SK-N-SH (cell line): ENCODE measurements around the gene CACNG5. TPM values are rescaled to one million over a fixed set of nuclear protein-coding genes. Genes with fewer than 3 reads are reported as not detected.

Experiments used
- CTCF ChIA-PET: fragments of 300-600, 350-600 bp; formaldehyde crosslinking; extraction: SDS; loops from one replicate; lab custom pipeline; 2021; lab: Yijun Ruan, JAX
- POLR2A ChIA-PET: fragments of 350-600 bp; sonication (Branson Sonifier 250); formaldehyde crosslinking; extraction: SDS; loops from one replicate; lab custom pipeline; 2020; ENCODE audit warnings: antibody characterized with exemption, inconsistent platforms; lab: Yijun Ruan, JAX
- DNase-seq: peaks from one replicate; pipeline ENCODE4 v3.0.0; 2012
- H2AFZ ChIP-seq: fragments of 200-600 bp; sonication (generic); 2 replicates; pipeline ENCODE4 v1.8.1; 2016; ENCODE audit warnings: antibody characterized with exemption, mild to moderate bottlenecking, low read depth
- H3F3A ChIP-seq: fragments of 200-600 bp; sonication (generic); replicated peaks from 2 replicates; pipeline ENCODE3; 2016; ENCODE audit warnings: antibody characterized with exemption, mild to moderate bottlenecking; ENCODE audit not compliant: insufficient read depth
- H3K27ac ChIP-seq, 2 experiments: fragments of 200-500 bp in 1 of 2; fragments of 200-600 bp in 1 of 2; sonication (Bioruptor generic) in 1 of 2; sonication (generic), shearing (Covaris generic) in 1 of 2; 2 replicates each; pipeline versions ENCODE4 v1.5.1 to v1.6.1; 2014 to 2016; ENCODE audit warnings: low read depth in 2 of 2, inconsistent platforms in 1 of 2, low read length in 1 of 2, mild to moderate bottlenecking in 1 of 2, mixed read lengths in 1 of 2
- H3K27me3 ChIP-seq: fragments of 200-600 bp; sonication (generic), shearing (Covaris generic); 2 replicates; pipeline ENCODE4 v1.6.1; 2016; ENCODE audit warnings: mixed run types; ENCODE audit not compliant: insufficient read depth
- H3K36me3 ChIP-seq, 2 experiments: fragments of 200-500 bp in 1 of 2; fragments of 200-600 bp in 1 of 2; sonication (Bioruptor generic) in 1 of 2; sonication (generic) in 1 of 2; replicated peaks in 1 of 2; 2 replicates each; pipeline versions ENCODE3 to v1.5.1; 2014 to 2016; ENCODE audit warnings: low read length in 1 of 2, mild to moderate bottlenecking in 1 of 2; ENCODE audit not compliant: insufficient read depth in 2 of 2, control insufficient read depth in 1 of 2
- H3K4me1 ChIP-seq, 2 experiments: fragments of 200-500 bp in 1 of 2; fragments of 200-600 bp in 1 of 2; sonication (Bioruptor generic) in 1 of 2; sonication (generic), shearing (Covaris generic) in 1 of 2; 2 replicates each; pipeline versions ENCODE4 v1.5.1 to v1.6.1; 2014 to 2016; ENCODE audit warnings: low read depth in 1 of 2, low read length in 1 of 2, mixed run types in 1 of 2; ENCODE audit not compliant: insufficient read depth in 2 of 2, control insufficient read depth in 1 of 2
- H3K4me2 ChIP-seq: fragments of 200-600 bp; sonication (generic), shearing (Covaris generic); 2 replicates; pipeline ENCODE4 v1.6.1; 2017; ENCODE audit warnings: mixed run types
- H3K4me3 ChIP-seq, 2 experiments: fragments of 200-500 bp in 1 of 2; fragments of 200-600 bp in 1 of 2; sonication (Bioruptor generic) in 1 of 2; sonication (generic), shearing (Covaris generic) in 1 of 2; 2 replicates each; pipeline versions ENCODE4 v1.5.1 to v1.8.1; 2014 to 2016; ENCODE audit warnings: low read depth in 2 of 2, inconsistent platforms in 1 of 2, low read length in 1 of 2, mild to moderate bottlenecking in 1 of 2, mixed read lengths in 1 of 2, moderate library complexity in 1 of 2
- H3K79me2 ChIP-seq: fragments of 200-600 bp; sonication (generic); 2 replicates; pipeline ENCODE4 v1.8.1; 2017; ENCODE audit warnings: mild to moderate bottlenecking; ENCODE audit not compliant: insufficient read depth
- H3K9ac ChIP-seq: fragments of 200-600 bp; sonication (generic); 2 replicates; pipeline ENCODE4 v1.6.1; 2017; ENCODE audit warnings: mixed run types
- H3K9me2 ChIP-seq: fragments of 200-600 bp; sonication (generic); 2 replicates; pipeline ENCODE4 v1.6.1; 2017; ENCODE audit warnings: mixed run types
- H3K9me3 ChIP-seq: fragments of 200-600 bp; sonication (generic); 2 replicates; pipeline ENCODE4 v1.6.1; 2017; ENCODE audit warnings: mixed run types, mild to moderate bottlenecking, moderate library complexity
- H4K20me1 ChIP-seq: fragments of 200-600 bp; sonication (generic); 2 replicates; pipeline ENCODE4 v1.6.1; 2017; ENCODE audit warnings: mild to moderate bottlenecking, mixed run types; ENCODE audit not compliant: insufficient read depth
- CTCF ChIP-seq: fragments of 200-600 bp; sonication (generic); IDR thresholded peaks from 2 replicates; pipeline ENCODE4 v1.6.1; 2017; ENCODE audit warnings: antibody characterized with exemption, mild to moderate bottlenecking, moderate library complexity
- MAX ChIP-seq: IDR thresholded peaks from 2 replicates; pipeline ENCODE4 v1.4.0; 2012; ENCODE audit warnings: low read depth
- MEF2A ChIP-seq: IDR thresholded peaks from 2 replicates; pipeline ENCODE4 v1.4.0; 2012; ENCODE audit warnings: low read depth, borderline replicate concordance
- NRF1 ChIP-seq: IDR thresholded peaks from 2 replicates; pipeline ENCODE4 v1.6.1; 2012; ENCODE audit warnings: low read depth, mild to moderate bottlenecking, low read length
- POLR2AphosphoS5 ChIP-seq: IDR thresholded peaks from 2 replicates; pipeline ENCODE4 v1.6.1; 2012; ENCODE audit warnings: low read depth, low read length
- RAD21 ChIP-seq: IDR thresholded peaks from 2 replicates; pipeline ENCODE4 v1.6.1; 2012; ENCODE audit warnings: mild to moderate bottlenecking, low read length
- RCOR1 ChIP-seq: fragments of 150-350 bp; IDR thresholded peaks from 2 replicates; pipeline ENCODE4 v1.6.1; 2017; ENCODE audit warnings: antibody characterized with exemption, low read length
- REST ChIP-seq: IDR thresholded peaks from 2 replicates; pipeline ENCODE4 v1.6.1; 2012; ENCODE audit warnings: mild to moderate bottlenecking, low read depth, low read length, moderate library complexity
- RXRA ChIP-seq: IDR thresholded peaks from 2 replicates; pipeline ENCODE4 v1.4.0; 2012; ENCODE audit warnings: low read depth, mild to moderate bottlenecking, borderline replicate concordance
- SIN3A ChIP-seq: IDR thresholded peaks from 2 replicates; pipeline ENCODE4 v1.6.1; 2012; ENCODE audit warnings: low read depth, mild to moderate bottlenecking, low read length, moderate library complexity, borderline replicate concordance
- SMC3 ChIP-seq: IDR thresholded peaks from 2 replicates; pipeline ENCODE4 v1.6.1; 2012; ENCODE audit warnings: low read depth, low read length, improper control_type of control experiment
- TCF12 ChIP-seq: IDR thresholded peaks from 2 replicates; pipeline ENCODE4 v1.4.0; 2012
- USF2 ChIP-seq: fragments of 150-350 bp; IDR thresholded peaks from 2 replicates; pipeline ENCODE4 v1.6.1; 2017; ENCODE audit warnings: antibody characterized with exemption, low read length, low read depth, borderline replicate concordance
- YY1 ChIP-seq: IDR thresholded peaks from 2 replicates; pipeline ENCODE4 v1.4.0; 2012; ENCODE audit warnings: low read depth, mild to moderate bottlenecking
- WGBS: methylation state at CpG from one replicate; pipeline ENCODE4 v1.1.6; 2017; ENCODE audit warnings: low lambda C conversion rate; 5-methylcytosine and 5-hydroxymethylcytosine counted together
- polyA plus RNA-seq, 3 experiments: library from polyadenylated mRNA; depleted of rRNA; stranded (reverse); fragments of >200 nt; gene quantifications; 2 replicates each; pipeline ENCODE4 v1.2.3, GENCODE V29; 2012

CACNG5 gene
- polyA plus RNA-seq, 1 of the 3 experiments (the other 2 are of a cell fraction) = 0.10 TPM

- CTCF ChIA-PET = no interaction called here
- H3K9me3 ChIP-seq = no peaks in the 10 kb centered on the region
- H3K36me3 ChIP-seq = peaks cover 83 to 86% of the 10 kb centered on the region in 2 experiments
- H3K27me3 ChIP-seq = no peaks in the 10 kb centered on the region
- no peaks in the 10 kb centered on the region; a peak in 1 of 4 replicates for H3K4me1 ChIP-seq
- H4K20me1 ChIP-seq = no peaks in the 10 kb centered on the region
- no peak overlapping the region for H3K4me3 ChIP-seq
- no peak overlapping the region for H3K4me2 ChIP-seq
- no peaks in the 10 kb centered on the region for H3K9me2 ChIP-seq
- peaks cover 12% of the 10 kb centered on the region for H3F3A ChIP-seq
- no peak overlapping the region for H2AFZ ChIP-seq
- no peak overlapping the region for H3K9ac ChIP-seq
- 96% methylated on average over 11 of the region's 11 CpGs for WGBS
- DNase-seq = no peak
- H3K79me2 ChIP-seq = no peaks in the 10 kb centered on the region; the same call in 1 of the 2 replicates
- TF ChIP-seq YY1 (no peak), MEF2A (no peak), POLR2AphosphoS5 (no peak), REST (no peak), TCF12 (no peak), RAD21 (no peak), NRF1 (no peak), SIN3A (no peak), CTCF (no peak), USF2 (no peak), SMC3 (no peak), MAX (no peak), RCOR1 (no peak), RXRA (no peak)
- H3K27ac ChIP-seq = no peak overlapping the region
- POLR2A ChIA-PET = no interaction called here
These were observed 44.3 kb upstream of the CACNG5 start for GRCh38 chr17:66790501-66791061.
